ENCODE measurements around the gene CHN1. TPM values are rescaled to one million over a fixed set of nuclear protein-coding genes. Genes with fewer than 3 reads are reported as not detected.

The CHN1 gene
- total RNA-seq, 1 donor from 2014 or later, result 61.0 TPM

DNA sequence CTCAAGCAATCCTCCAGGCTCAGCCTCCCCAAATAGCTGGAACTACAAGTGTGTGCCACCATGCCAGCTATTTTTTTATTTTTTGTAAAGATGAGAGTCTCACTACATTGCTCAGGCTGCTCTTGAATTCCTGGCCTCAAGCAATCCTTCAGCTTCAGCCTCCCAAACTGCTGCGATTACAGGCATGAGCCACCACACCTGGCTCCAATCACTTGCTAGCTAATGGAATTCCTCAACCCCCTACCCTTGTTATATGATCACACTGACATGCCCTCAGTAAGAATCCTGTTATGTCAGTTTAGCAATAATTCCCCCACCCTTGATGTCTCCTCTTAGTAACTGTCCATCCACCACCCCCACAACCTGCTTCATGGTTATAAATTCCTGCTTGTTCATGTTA, 12.3 kb downstream of the CHN1 start:
- H3K27ac Mint-ChIP-seq (ENCODE audit: unreplicated experiment), result no peak overlapping the region

DNA sequence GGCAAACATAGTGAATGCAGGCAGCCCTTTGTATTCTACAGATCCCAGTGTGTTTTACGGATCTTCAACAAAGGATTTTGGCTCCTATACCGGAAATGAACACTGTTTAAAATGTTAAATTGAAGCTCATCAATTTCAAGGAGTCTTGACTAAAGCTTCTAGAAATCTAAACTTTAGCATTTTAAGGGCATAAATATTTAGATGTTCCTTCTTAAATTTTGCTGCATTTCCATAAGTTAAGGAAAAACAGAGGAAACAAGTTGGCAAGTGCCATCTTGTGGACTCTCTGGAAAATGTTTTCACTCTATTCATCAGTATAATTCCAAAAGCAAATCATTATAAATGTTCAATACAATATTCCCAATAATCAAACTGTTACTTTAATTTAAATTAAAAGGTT, 19.6 kb downstream of the CHN1 start:
- H3K4me1 Mint-ChIP-seq, result peaks cover 24% of the 10 kb centered on the region
- TF ChIP-seq, protein P1, sequence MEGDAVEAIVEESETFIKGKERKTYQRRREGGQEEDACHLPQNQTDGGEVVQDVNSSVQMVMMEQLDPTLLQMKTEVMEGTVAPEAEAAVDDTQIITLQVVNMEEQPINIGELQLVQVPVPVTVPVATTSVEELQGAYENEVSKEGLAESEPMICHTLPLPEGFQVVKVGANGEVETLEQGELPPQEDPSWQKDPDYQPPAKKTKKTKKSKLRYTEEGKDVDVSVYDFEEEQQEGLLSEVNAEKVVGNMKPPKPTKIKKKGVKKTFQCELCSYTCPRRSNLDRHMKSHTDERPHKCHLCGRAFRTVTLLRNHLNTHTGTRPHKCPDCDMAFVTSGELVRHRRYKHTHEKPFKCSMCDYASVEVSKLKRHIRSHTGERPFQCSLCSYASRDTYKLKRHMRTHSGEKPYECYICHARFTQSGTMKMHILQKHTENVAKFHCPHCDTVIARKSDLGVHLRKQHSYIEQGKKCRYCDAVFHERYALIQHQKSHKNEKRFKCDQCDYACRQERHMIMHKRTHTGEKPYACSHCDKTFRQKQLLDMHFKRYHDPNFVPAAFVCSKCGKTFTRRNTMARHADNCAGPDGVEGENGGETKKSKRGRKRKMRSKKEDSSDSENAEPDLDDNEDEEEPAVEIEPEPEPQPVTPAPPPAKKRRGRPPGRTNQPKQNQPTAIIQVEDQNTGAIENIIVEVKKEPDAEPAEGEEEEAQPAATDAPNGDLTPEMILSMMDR (conservative IDR thresholded peaks at IDR 0.05), result peak; percentile 73
- H3K4me3 Mint-ChIP-seq, result no peak overlapping the region
- H3K36me3 Mint-ChIP-seq (ENCODE audit: low read depth), result peaks cover 3% of the 10 kb centered on the region
- no peak for DNase-seq (ENCODE audit: low read depth, low spot score)
- H3K9me3 Mint-ChIP-seq, result peaks cover 2% of the 10 kb centered on the region
- H3K27me3 Mint-ChIP-seq (ENCODE audit: low read depth), result no peaks in the 10 kb centered on the region
- H3K27ac Mint-ChIP-seq (ENCODE audit: unreplicated experiment), result no peak overlapping the region

More for the DNA sequence above, 12.3 kb downstream of the CHN1 start:
- Mint-ChIP-seq H3K36me3 (ENCODE audit: low read depth) (peaks cover 7% of the 10 kb centered on the region), H3K27me3 (ENCODE audit: low read depth) (no peaks in the 10 kb centered on the region), H3K4me1 (peaks cover 40% of the 10 kb centered on the region), H3K4me3 (no peak overlapping the region), H3K9me3 (no peaks in the 10 kb centered on the region)
- TF ChIP-seq, protein P1 (conservative IDR thresholded peaks at IDR 0.05), result no peak
- no peak for DNase-seq (ENCODE audit: low read depth, low spot score)

DNA sequence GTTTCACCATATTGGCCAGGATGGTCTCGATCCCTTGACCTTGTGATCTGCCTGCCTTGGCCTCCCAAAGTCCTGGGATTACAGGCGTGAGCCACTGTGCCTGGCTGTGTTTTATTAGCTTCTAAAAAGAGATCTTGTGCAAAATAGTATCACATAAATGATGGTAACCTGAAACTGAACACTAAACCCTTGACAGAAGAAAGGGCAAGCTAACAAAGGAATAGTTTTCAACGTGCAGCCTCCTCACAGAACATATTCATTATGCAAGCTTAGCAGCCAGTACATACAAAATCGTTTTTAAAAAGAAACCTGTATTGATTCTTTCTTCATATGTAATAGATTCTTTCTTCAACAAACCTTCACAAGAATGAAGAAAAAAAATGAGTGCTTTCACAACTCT, 20.6 kb downstream of the CHN1 start:
- no peaks in the 10 kb centered on the region for H3K27me3 Mint-ChIP-seq (ENCODE audit: low read depth)
- peaks cover 2% of the 10 kb centered on the region for H3K9me3 Mint-ChIP-seq
- no peak overlapping the region for H3K4me3 Mint-ChIP-seq
- TF ChIP-seq, protein P1 (conservative IDR thresholded peaks at IDR 0.05), result no peak
- H3K4me1 Mint-ChIP-seq, result peaks cover 15% of the 10 kb centered on the region
- no peak for DNase-seq (ENCODE audit: low read depth, low spot score)
- H3K27ac Mint-ChIP-seq (ENCODE audit: unreplicated experiment), result peak overlapping the region; percentile 85
- peaks cover 3% of the 10 kb centered on the region for H3K36me3 Mint-ChIP-seq (ENCODE audit: low read depth)

DNA sequence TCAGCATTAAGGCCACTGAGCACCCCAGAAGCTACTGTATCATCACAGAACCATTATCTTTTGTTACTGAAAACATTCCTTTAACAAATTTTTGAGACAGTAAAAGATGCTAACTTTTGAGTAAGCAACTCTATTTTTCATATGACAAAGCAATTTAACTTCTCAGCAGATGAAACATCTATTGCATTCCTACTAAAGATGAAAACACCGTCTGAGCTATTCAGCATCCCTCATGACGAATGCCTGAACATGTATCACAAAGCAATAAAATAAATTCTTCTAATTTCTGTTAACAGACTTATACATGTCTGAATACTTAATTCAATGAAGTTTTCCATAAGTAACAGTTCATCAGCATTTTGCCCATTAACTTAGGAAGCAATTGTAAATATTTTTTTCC, 23.9 kb downstream of the CHN1 start:
- H3K27me3 Mint-ChIP-seq (ENCODE audit: low read depth), result no peaks in the 10 kb centered on the region
- peaks cover 2% of the 10 kb centered on the region for H3K9me3 Mint-ChIP-seq
- no peaks in the 10 kb centered on the region for H3K36me3 Mint-ChIP-seq (ENCODE audit: low read depth)
- no peak overlapping the region for H3K4me3 Mint-ChIP-seq
- no peak overlapping the region for H3K27ac Mint-ChIP-seq (ENCODE audit: unreplicated experiment)
- no peak for DNase-seq (ENCODE audit: low read depth, low spot score)
- TF ChIP-seq, protein P1 (conservative IDR thresholded peaks at IDR 0.05), result no peak
- H3K4me1 Mint-ChIP-seq, result peaks cover 19% of the 10 kb centered on the region

DNA sequence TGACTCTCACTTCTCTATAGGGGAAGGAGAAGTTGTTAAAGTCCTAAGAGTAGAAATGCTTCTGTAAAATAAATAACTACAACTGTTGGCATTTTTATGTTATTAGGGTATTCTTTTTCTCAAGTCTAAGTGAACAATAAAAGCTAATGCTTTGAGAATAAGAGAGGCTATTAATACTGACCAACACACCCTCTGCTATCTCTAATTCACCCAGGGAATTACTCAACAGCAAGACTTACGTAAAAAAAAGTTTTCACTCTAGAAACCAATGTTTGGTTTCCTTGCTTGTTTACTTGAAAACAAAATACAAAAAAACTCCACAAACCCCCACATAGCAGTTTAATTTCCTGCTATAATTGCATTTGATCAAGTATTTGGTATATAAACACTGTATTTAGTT, 25.2 kb downstream of the CHN1 start:
- H3K4me3 Mint-ChIP-seq, result no peak overlapping the region
- no peaks in the 10 kb centered on the region for H3K27me3 Mint-ChIP-seq (ENCODE audit: low read depth)
- no peak for DNase-seq (ENCODE audit: low read depth, low spot score)
- H3K27ac Mint-ChIP-seq (ENCODE audit: unreplicated experiment), result no peak overlapping the region
- H3K36me3 Mint-ChIP-seq (ENCODE audit: low read depth), result no peaks in the 10 kb centered on the region
- TF ChIP-seq, protein P1 (conservative IDR thresholded peaks at IDR 0.05), result no peak
- H3K4me1 Mint-ChIP-seq, result peaks cover 17% of the 10 kb centered on the region
- H3K9me3 Mint-ChIP-seq, result peaks cover 2% of the 10 kb centered on the region

DNA sequence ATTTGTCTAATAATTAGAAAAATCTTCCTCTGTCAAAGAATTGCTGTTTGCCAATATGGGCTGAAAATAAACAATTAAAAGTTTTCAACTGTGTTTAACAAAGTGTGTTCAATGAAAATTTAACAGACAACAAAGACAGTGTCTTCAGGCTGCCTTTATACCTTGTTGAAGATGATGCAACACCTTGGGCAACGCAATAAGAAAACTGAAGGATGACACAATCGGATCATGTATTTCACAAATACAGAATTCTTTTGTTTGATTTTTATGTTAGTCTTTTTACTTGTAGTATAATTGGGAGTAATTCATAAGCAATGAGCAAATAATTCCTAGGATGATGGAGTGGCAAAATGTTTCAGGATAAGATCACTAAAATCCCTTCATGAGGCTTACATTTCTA, 27.8 kb downstream of the CHN1 start:
- Mint-ChIP-seq H3K27ac (ENCODE audit: unreplicated experiment) (no peak overlapping the region), H3K9me3 (no peaks in the 10 kb centered on the region), H3K4me3 (no peak overlapping the region), H3K4me1 (peaks cover 22% of the 10 kb centered on the region), H3K27me3 (ENCODE audit: low read depth) (no peaks in the 10 kb centered on the region), H3K36me3 (ENCODE audit: low read depth) (no peaks in the 10 kb centered on the region)
- TF ChIP-seq, protein P1 (conservative IDR thresholded peaks at IDR 0.05), result no peak
- no peak for DNase-seq (ENCODE audit: low read depth, low spot score)

Data from neural crest cell (in vitro differentiated cells).